ENCODE measurements around the gene FMN1. TPM values are rescaled to one million over a fixed set of nuclear protein-coding genes. Genes with fewer than 3 reads are reported as not detected.

Gene FMN1
- total and polyA plus RNA-seq, 2 of the 8 experiments (the other 6 are each of a cell fraction or from before 2014, with no cell fraction given), result 0.27 to 3.7 TPM

DNA sequence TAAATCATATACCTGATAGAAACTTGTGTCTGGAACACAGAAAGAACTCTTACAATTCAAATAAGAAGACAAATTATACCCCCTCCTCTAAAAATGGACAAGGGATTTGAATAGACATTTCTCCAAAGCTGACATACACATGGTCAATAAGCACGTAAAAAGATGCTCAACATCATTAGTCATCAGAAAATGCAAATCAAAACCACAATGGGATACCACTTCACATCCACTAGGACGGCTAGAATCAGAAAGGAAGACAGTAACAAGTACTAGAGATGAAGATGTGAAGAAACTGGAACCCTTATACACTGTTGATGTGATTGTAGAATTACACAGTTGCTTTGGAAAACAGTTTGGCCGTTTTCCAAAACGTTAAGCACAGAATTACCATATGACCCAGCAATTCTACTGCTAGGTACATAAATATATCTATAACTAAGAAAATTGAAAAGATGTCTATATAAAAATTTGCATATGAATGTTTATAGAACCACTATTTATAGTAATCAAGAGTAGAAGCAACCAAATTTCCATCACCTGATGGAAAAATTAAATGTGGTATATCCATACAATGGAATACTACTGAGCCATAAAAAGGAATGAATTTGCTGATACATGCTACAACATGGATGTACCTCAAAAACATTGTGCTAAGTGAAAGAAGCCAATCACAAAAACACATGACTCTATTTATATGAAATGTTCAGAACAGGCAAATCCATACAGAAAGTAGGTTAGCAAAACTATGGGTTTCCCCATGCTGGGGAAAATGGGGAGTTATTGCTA is 415.9 kb downstream of the FMN1 start:
- Histone ChIP-seq H3K23ac (ENCODE audit: insufficient read length) (no peak overlapping the region), H2BK15ac (ENCODE audit: low read length) (no peak overlapping the region), H3K4me2 (ENCODE audit: insufficient read depth in 1 of 2, low read depth in 2 of 2, low read length in 2 of 2) (no peak overlapping the region), H2BK5ac (ENCODE audit: low read depth, low read length) (no peak overlapping the region), H3K4me3 (ENCODE audit: extremely low read depth in 1 of 4, insufficient read depth in 2 of 4, low read depth in 3 of 4, low read length in 4 of 4) (no peak overlapping the region), H2BK120ac (replicated peaks; ENCODE audit: low read depth, low read length) (no peak overlapping the region), H2BK20ac (ENCODE audit: low read length) (no peak overlapping the region), H3K79me1 (ENCODE audit: low read depth, low read length) (no peaks in the 10 kb centered on the region), H3K27ac (ENCODE audit: low read depth, low read length) (no peak overlapping the region), H3K79me2 (ENCODE audit: control insufficient read depth in 1 of 2, insufficient read depth in 2 of 2, low read length in 2 of 2) (no peaks in the 10 kb centered on the region), H4K8ac (ENCODE audit: extremely low read depth, insufficient read depth, low read length) (no peak overlapping the region), H2AFZ (ENCODE audit: low read length) (no peak overlapping the region), H4K20me1 (replicated peaks in 1 of 2; ENCODE audit: control insufficient read depth in 1 of 2, insufficient read depth in 2 of 2, low read length in 2 of 2) (no peaks in the 10 kb centered on the region), H4K5ac (ENCODE audit: insufficient read length, low read depth, low read length) (no peak overlapping the region), H2BK12ac (ENCODE audit: low read depth, low read length) (no peak overlapping the region), H3K36me3 (ENCODE audit: control insufficient read depth in 2 of 4, insufficient read depth in 4 of 4, low read length in 3 of 4) (no peaks in the 10 kb centered on the region), H3K56ac (replicated peaks; ENCODE audit: insufficient read length, low read depth, low read length) (no peak overlapping the region), H2AK5ac (ENCODE audit: low read depth, low read length) (no peak overlapping the region), H3K4me1 (replicated peaks in 1 of 4; ENCODE audit: control insufficient read depth in 3 of 4, insufficient read depth in 4 of 4, low read length in 3 of 4) (no peaks in the 10 kb centered on the region), H3K18ac (ENCODE audit: extremely low read depth, low read length) (no peak overlapping the region), H3K4ac (replicated peaks; ENCODE audit: insufficient read length, low read depth, low read length) (no peak overlapping the region), H3K14ac (ENCODE audit: insufficient read length) (no peak overlapping the region), H3K9me3 (ENCODE audit: insufficient read depth in 2 of 2, low read depth in 1 of 2, low read length in 1 of 2) (peaks cover 0 to 7% of the 10 kb centered on the region in 2 experiments; a peak in 1 of 4 replicates), H3K23me2 (ENCODE audit: low read depth, low read length) (no peaks in the 10 kb centered on the region), H4K91ac (replicated peaks; ENCODE audit: insufficient read length, low read length) (no peak overlapping the region), H3K27me3 (replicated peaks in 1 of 4; ENCODE audit: control insufficient read depth in 3 of 4, extremely low read depth in 1 of 4, insufficient read depth in 3 of 4, low read length in 3 of 4) (no peaks in the 10 kb centered on the region), H3K9ac (replicated peaks in 1 of 4; ENCODE audit: extremely low read depth in 1 of 4, low read depth in 3 of 4, low read length in 3 of 4) (no peak overlapping the region)
- TF ChIP-seq SAP30 (IDR thresholded peaks at IDR 0.05; ENCODE audit: insufficient read depth, insufficient replicate concordance, low read length), result no peak
- 88% methylated on average over 4 of the region's 4 CpGs; no CpG with 5 or more reads in 1 of the 2 experiments for WGBS, 2 experiments (ENCODE audit: extremely low coverage in 1 of 2, insufficient coverage in 1 of 2, insufficient read length in 1 of 2, insufficient replicate concordance in 2 of 2, low coverage in 1 of 2, low lambda C conversion rate in 2 of 2, missing lambda C conversion rate in 1 of 2)
- no peak for DNase-seq (ENCODE audit: low read depth in 1 of 2, low spot score in 2 of 2)
- ChIA-PET POLR2A (ENCODE audit: partially characterized antibody) (no interaction called here), CTCF (ENCODE audit: partially characterized antibody) (no interaction called here)
- FAIRE-seq, result no peak
